Occipital lobe (tissue), 2 donors: Measurements from ENCODE around the gene MYO18A. TPM values are rescaled to one million over a fixed set of nuclear protein-coding genes. Genes with fewer than 3 reads are reported as not detected.
"Not testable (repeated sequence)": the region's sequence is repeated elsewhere in the genome, so short reads cannot be mapped to it uniquely, and the experiment has no call there.

Experiments used
- DNase-seq: peaks from one replicate; lab custom pipeline; 2025; lab: John Stamatoyannopoulos, UW
- total RNA-seq: library from RNA; depleted of rRNA; stranded (reverse); fragments of >200 nt; gene quantifications from one replicate; pipeline ENCODE4 v1.2.3, GENCODE V29; 2014

Gene MYO18A
- total RNA-seq, 1 donor from 2014 or later: 68.5 TPM

GRCh38 chr17:29149431-29150064 lies 30.6 kb downstream of the MYO18A start:
- no peak for DNase-seq

GRCh38 chr17:29148790-29149430 lies 31.3 kb downstream of the MYO18A start:
- DNase-seq: peak; percentile 86

- no peak for DNase-seq
These were observed 31.9 kb downstream of the MYO18A start for GRCh38 chr17:29148257-29148789.

- DNase-seq: no peak
These were observed 32.5 kb downstream of the MYO18A start for GRCh38 chr17:29147682-29148081.

GRCh38 chr17:29147228-29147627 lies 33.0 kb downstream of the MYO18A start:
- not testable (repeated sequence) for DNase-seq

GRCh38 chr17:29146369-29146972 lies 33.7 kb downstream of the MYO18A start:
- DNase-seq: no peak

GRCh38 chr17:29145289-29146073 lies 34.7 kb downstream of the MYO18A start:
- peak; percentile 31 for DNase-seq

- DNase-seq: no peak
These were observed 36.3 kb downstream of the MYO18A start for GRCh38 chr17:29143894-29144293.

- no peak for DNase-seq
These were observed 38.7 kb downstream of the MYO18A start for GRCh38 chr17:29141514-29141876.

- no peak for DNase-seq
These were observed 39.3 kb downstream of the MYO18A start for GRCh38 chr17:29140631-29141513.

GRCh38 chr17:29140051-29140621 lies 40.1 kb downstream of the MYO18A start:
- peak; percentile 43 for DNase-seq

- no peak for DNase-seq
These were observed 41.1 kb downstream of the MYO18A start for GRCh38 chr17:29138971-29139691.

GRCh38 chr17:29138184-29138955 lies 41.8 kb downstream of the MYO18A start:
- no peak for DNase-seq

GRCh38 chr17:29136998-29137730 lies 43.0 kb downstream of the MYO18A start:
- no peak for DNase-seq

- DNase-seq: no peak
These were observed 44.7 kb downstream of the MYO18A start for GRCh38 chr17:29135464-29135863.

- peak; percentile 64 for DNase-seq
These were observed 47.0 kb downstream of the MYO18A start for GRCh38 chr17:29133121-29133713.

GRCh38 chr17:29131814-29132682 lies 48.1 kb downstream of the MYO18A start:
- no peak for DNase-seq
